ENCODE measurements around the gene MYO16.

The MYO16 gene

DNA sequence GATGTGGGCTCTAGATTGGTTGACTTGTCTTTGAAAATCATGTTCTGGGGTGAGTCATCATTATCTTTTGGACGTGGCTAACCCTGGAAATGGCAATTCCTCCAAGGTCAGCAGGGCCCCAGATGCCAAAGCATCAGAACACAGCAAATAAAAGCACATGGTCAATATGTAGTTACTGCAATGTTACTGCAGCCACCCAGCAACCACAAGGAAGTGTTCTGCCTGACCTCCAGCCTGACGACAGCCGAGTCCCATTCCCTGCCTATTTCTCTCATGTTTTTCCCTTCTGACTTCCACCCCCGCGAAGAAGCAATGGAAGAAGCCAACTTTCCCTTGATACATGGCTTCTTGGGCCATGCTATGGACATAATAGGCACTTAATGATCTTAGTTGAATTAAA, 579.1 kb downstream of the MYO16 start:
- H4K20me1 ChIP-seq (ENCODE audit: low read depth, low read length), result no peaks in the 10 kb centered on the region
- TF ChIP-seq, protein P1, sequence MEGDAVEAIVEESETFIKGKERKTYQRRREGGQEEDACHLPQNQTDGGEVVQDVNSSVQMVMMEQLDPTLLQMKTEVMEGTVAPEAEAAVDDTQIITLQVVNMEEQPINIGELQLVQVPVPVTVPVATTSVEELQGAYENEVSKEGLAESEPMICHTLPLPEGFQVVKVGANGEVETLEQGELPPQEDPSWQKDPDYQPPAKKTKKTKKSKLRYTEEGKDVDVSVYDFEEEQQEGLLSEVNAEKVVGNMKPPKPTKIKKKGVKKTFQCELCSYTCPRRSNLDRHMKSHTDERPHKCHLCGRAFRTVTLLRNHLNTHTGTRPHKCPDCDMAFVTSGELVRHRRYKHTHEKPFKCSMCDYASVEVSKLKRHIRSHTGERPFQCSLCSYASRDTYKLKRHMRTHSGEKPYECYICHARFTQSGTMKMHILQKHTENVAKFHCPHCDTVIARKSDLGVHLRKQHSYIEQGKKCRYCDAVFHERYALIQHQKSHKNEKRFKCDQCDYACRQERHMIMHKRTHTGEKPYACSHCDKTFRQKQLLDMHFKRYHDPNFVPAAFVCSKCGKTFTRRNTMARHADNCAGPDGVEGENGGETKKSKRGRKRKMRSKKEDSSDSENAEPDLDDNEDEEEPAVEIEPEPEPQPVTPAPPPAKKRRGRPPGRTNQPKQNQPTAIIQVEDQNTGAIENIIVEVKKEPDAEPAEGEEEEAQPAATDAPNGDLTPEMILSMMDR (IDR thresholded peaks at IDR 0.05; ENCODE audit: insufficient read depth, low read length, poor library complexity, severe bottlenecking), result no peak
- no peak for TF ChIP-seq EZH2phosphoT487 (conservative IDR thresholded peaks at IDR 0.05; ENCODE audit: low read length)
- H3K36me3 ChIP-seq (ENCODE audit: low read length), result no peaks in the 10 kb centered on the region

GRCh38 chr13:109209526-109209925, 580.1 kb downstream of the MYO16 start:
- Histone ChIP-seq H3K4me3 (ENCODE audit: insufficient read depth, low read length, poor library complexity, severe bottlenecking) (no peak overlapping the region), H3F3A (ENCODE audit: insufficient read depth) (no peaks in the 10 kb centered on the region), H3K36me3 (ENCODE audit: low read length) (no peaks in the 10 kb centered on the region), H4K20me1 (ENCODE audit: low read depth, low read length) (no peaks in the 10 kb centered on the region), H3K27ac (ENCODE audit: low read depth, low read length) (no peak overlapping the region), H3K79me2 (ENCODE audit: insufficient read depth, low read length) (no peaks in the 10 kb centered on the region), H3K4me2 (ENCODE audit: low read depth, low read length, poor library complexity, severe bottlenecking) (no peak overlapping the region), H3K27me3 (ENCODE audit: low read length) (no peaks in the 10 kb centered on the region), H3K9ac (ENCODE audit: low read length) (no peak overlapping the region), H3K9me3 (ENCODE audit: insufficient read depth, low read length) (no peaks in the 10 kb centered on the region), H2AFZ (ENCODE audit: low read depth, low read length, severe bottlenecking) (no peak overlapping the region), H3K9me2 (replicated peaks; ENCODE audit: insufficient read depth, low read length) (no peaks in the 10 kb centered on the region)
- no peak for TF ChIP-seq EZH2phosphoT487 (conservative IDR thresholded peaks at IDR 0.05; ENCODE audit: low read length)
- TF ChIP-seq, protein P1 (IDR thresholded peaks at IDR 0.05; ENCODE audit: insufficient read depth, low read length, poor library complexity, severe bottlenecking), result no peak

More for the DNA sequence above, 579.1 kb downstream of the MYO16 start:
- no peaks in the 10 kb centered on the region for H3F3A ChIP-seq (ENCODE audit: insufficient read depth)
- no peak overlapping the region for H2AFZ ChIP-seq (ENCODE audit: low read depth, low read length, severe bottlenecking)
- no peaks in the 10 kb centered on the region for H3K79me2 ChIP-seq (ENCODE audit: insufficient read depth, low read length)
- H3K9ac ChIP-seq (ENCODE audit: low read length), result no peak overlapping the region
- H3K9me3 ChIP-seq (ENCODE audit: insufficient read depth, low read length), result no peaks in the 10 kb centered on the region
- H3K4me3 ChIP-seq (ENCODE audit: insufficient read depth, low read length, poor library complexity, severe bottlenecking), result no peak overlapping the region
- H3K27ac ChIP-seq (ENCODE audit: low read depth, low read length), result no peak overlapping the region
- H3K27me3 ChIP-seq (ENCODE audit: low read length), result no peaks in the 10 kb centered on the region
- H3K9me2 ChIP-seq (replicated peaks; ENCODE audit: insufficient read depth, low read length), result no peaks in the 10 kb centered on the region
- H3K4me2 ChIP-seq (ENCODE audit: low read depth, low read length, poor library complexity, severe bottlenecking), result no peak overlapping the region

DNA sequence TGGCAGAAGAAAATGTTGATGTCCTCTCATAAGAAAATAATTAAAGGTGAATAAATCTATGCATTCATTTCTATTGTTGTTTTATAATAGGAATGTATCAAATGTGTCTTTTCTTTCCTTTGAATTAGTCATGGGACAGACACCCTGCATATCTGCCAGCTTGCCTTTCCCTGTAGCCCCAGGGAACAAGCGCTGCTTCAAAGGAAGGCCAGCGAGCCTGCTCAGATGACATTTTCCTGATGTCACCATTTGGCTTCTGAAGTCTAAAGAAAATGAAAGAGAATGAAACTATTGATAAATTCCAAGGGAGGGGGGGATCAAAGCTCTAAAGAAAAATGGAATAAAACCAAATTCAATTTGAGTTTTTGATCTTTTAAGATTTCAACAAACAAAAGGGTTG, 582.2 kb downstream of the MYO16 start:
- no peak overlapping the region for H3K27ac ChIP-seq (ENCODE audit: low read depth, low read length)
- no peaks in the 10 kb centered on the region for H3K27me3 ChIP-seq (ENCODE audit: low read length)
- no peak overlapping the region for H3K4me2 ChIP-seq (ENCODE audit: low read depth, low read length, poor library complexity, severe bottlenecking)
- H3K9ac ChIP-seq (ENCODE audit: low read length), result no peak overlapping the region
- TF ChIP-seq EZH2phosphoT487 (conservative IDR thresholded peaks at IDR 0.05; ENCODE audit: low read length), result no peak
- TF ChIP-seq, protein P1 (IDR thresholded peaks at IDR 0.05; ENCODE audit: insufficient read depth, low read length, poor library complexity, severe bottlenecking), result no peak
- no peaks in the 10 kb centered on the region for H3F3A ChIP-seq (ENCODE audit: insufficient read depth)
- no peak overlapping the region for H2AFZ ChIP-seq (ENCODE audit: low read depth, low read length, severe bottlenecking)
- no peaks in the 10 kb centered on the region for H4K20me1 ChIP-seq (ENCODE audit: low read depth, low read length)
- no peaks in the 10 kb centered on the region for H3K79me2 ChIP-seq (ENCODE audit: insufficient read depth, low read length)
- no peaks in the 10 kb centered on the region for H3K9me2 ChIP-seq (replicated peaks; ENCODE audit: insufficient read depth, low read length)
- no peaks in the 10 kb centered on the region for H3K9me3 ChIP-seq (ENCODE audit: insufficient read depth, low read length)
- H3K36me3 ChIP-seq (ENCODE audit: low read length), result no peaks in the 10 kb centered on the region
- H3K4me3 ChIP-seq (ENCODE audit: insufficient read depth, low read length, poor library complexity, severe bottlenecking), result no peak overlapping the region
